GM20000 (cell line): ENCODE measurements around the gene PKN1.

ENCODE experiments used
- DNase-seq: peaks from one replicate; pipeline ENCODE4 v3.0.0; 2012; ENCODE audit warnings: low spot score
- TF ChIP-seq, protein P1 (sequence below): IDR thresholded peaks from 2 replicates; pipeline ENCODE4 v1.5.1; 2012; ENCODE audit warnings: mild to moderate bottlenecking, control low read depth; ENCODE audit errors: extremely low read depth, missing control alignments

The PKN1 gene

DNA sequence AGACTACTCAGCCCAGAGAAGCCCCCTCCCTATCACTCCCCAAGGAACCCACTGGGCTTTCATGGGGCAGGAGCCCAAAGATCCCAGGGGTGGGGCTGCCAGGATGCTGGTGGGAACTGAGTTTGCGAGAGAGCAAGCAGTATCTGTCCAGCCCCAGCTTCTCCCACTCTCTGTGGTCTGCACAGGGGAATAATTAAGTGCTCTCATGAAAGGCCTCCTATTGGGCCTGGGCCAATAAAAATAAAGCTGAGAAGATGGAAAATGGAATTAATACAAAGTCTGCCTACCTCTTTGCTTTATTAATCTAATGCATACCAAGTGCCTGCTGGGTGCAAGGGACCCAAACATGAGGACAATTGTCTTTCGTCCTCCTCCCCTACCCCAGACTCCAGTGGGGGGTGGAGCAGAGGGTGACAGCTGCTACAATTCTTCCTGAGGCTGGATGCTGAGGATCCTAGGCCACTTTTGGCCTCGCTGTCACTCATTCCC lies 19.4 kb upstream of the PKN1 start:
- DNase-seq: no peak
- TF ChIP-seq, protein P1, sequence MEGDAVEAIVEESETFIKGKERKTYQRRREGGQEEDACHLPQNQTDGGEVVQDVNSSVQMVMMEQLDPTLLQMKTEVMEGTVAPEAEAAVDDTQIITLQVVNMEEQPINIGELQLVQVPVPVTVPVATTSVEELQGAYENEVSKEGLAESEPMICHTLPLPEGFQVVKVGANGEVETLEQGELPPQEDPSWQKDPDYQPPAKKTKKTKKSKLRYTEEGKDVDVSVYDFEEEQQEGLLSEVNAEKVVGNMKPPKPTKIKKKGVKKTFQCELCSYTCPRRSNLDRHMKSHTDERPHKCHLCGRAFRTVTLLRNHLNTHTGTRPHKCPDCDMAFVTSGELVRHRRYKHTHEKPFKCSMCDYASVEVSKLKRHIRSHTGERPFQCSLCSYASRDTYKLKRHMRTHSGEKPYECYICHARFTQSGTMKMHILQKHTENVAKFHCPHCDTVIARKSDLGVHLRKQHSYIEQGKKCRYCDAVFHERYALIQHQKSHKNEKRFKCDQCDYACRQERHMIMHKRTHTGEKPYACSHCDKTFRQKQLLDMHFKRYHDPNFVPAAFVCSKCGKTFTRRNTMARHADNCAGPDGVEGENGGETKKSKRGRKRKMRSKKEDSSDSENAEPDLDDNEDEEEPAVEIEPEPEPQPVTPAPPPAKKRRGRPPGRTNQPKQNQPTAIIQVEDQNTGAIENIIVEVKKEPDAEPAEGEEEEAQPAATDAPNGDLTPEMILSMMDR: no peak

DNA sequence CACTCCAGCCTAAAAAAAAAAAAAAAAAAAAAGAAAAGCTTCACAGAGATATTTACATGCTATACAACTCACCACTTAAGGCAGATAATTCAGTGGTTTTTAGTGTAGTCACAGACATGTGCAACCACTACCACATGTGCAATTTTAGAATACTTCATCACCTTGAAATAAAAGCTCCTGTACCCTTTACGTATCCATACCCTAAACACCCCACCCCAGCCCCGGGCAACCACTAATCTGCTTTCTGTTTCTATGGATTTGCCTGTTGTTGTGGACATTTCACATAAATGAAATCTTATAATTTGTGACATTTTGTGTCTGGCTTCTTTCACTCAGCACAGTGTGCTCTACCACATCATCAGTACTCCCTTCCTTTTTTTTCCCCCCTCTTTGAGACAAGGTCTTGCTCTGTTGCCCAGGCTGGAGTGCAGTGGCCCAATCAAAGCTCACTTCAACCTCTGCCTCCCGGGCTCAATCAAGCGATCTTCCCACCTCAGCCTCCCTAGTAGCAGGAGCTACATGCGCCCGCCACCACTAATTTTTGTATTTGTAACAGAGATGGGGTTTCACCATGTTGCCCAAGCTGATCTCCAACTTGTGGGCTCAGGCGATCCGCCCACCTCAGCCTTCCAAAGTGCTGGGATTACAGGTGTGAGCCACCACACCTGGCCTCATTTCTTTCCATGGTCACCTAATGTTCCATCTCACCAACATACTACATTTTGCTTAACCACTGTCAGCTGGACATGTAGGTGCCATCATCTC lies 18.0 kb upstream of the PKN1 start:
- TF ChIP-seq, protein P1: no peak

GRCh38 chr19:14416817-14417231 lies 16.3 kb upstream of the PKN1 start:
- no peak for DNase-seq
- TF ChIP-seq, protein P1: no peak

More for the DNA sequence above, 18.0 kb upstream of the PKN1 start:
- no peak for DNase-seq

DNA sequence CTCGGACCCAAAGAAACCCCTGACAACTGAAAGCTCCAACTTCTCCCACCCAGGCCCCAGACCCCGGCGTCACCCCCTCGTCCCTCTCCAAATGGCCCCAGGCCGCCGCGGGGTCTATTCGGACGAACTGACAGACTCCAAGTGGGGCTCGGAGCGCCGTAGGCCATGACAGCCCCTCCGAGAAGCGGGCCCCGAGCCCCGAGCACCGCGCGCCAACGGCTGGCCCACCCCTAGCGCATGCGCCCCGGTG lies 14.3 kb upstream of the PKN1 start:
- peak; percentile 89 for DNase-seq
- TF ChIP-seq, protein P1: no peak

DNA sequence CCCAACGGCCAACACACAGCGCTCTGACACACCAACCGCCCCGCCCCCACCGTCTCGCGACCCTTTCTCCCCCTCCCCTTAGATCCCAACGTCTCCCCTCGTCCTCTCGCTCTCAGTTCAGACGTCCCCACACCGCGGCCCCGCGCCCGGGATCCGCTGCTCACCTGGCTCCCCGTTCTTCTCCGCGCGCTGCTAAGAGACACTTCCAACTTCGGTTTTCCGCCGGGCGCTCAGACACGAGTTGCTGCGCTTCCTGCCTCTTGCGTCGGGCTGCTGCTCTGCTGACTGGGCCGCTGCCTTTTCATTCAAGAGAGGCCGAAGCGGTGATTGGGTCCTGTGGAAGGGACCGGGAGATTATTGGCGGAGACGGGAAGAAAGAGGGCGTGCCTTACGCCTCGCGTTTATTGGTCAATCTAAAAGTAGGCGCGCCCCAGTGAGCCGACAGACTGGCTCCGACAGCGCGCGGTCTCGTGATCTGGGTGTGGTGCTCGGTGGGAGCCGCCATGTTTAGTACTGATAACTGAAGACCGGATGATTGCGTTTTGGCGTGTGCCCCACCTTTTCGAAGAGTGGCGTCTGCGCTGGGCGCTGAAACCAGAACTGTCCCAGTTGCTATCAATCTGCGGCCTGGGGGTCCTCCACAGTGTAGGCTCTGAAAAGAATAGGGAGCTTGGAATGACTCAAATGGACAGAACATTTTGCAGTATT lies 13.8 kb upstream of the PKN1 start, which contains the start of gene DDX39A:
Gene DDX39A (minus strand): TSS at position 236 of the 708 bp plus-strand sequence. CDS start 6,121 bp downstream, outside the sequence.
- DNase-seq: peak; percentile 96
- TF ChIP-seq, protein P1: no peak

DNA sequence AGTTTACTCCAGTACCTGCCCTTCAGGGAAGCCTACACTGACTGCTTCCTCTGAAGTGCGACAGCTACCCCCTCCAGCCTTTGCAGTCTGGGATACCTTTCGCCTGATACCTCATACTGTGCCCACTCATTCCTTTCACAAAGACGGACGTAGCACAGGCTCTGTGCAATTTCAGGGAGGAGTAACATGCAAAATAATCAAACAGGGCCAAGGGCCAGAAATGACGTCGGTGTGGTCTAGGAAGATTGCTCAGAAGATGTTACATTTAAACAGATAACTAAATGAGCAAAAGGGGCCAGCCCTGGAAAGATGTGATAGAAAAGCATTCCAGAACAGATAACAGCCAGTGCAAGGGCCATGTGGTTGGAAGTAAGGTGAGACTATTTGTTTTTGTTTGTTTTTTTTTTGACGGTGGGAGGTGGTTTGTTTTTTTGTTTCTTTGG lies 7.4 kb upstream of the PKN1 start:
- DNase-seq: no peak
- TF ChIP-seq, protein P1: no peak

GRCh38 chr19:14427461-14427860 lies 5.6 kb upstream of the PKN1 start:
- DNase-seq: no peak

More at GRCh38 chr19:14427461-14427860, 5.6 kb upstream of the PKN1 start:
- TF ChIP-seq, protein P1: no peak
